Left ventricle myocardium superior (tissue), 1 donor: ENCODE measurements around the gene MAP3K13. TPM values are rescaled to one million over a fixed set of nuclear protein-coding genes. Genes with fewer than 3 reads are reported as not detected.

ENCODE experiments used
- ATAC-seq: fragments of 200-7000 bp; cut with Tn5 transposase; one replicate; pipeline ENCODE4 v1.9.1; 2020; ENCODE audit warnings: mild to moderate bottlenecking, moderate library complexity
- DNase-seq: peaks from one replicate; pipeline ENCODE4 v3.0.0-alpha.2; 2020
- intact Hi-C: fragments of 100-400 bp; cut with micrococcal nuclease; formaldehyde crosslinking; loops from one replicate; pipeline ENCODE4 v1.11.0; 2022
- total RNA-seq: library from RNA; stranded (reverse); fragmentation: NEBNext Ultra II Directional; extraction: Animal tissue kit (Norgen Biotek cat#: 25700); gene quantifications from one replicate; pipeline ENCODE4 v1.2.1, GENCODE V29; 2021
- donor health status: DM: no; HTN: yes; CAD: no; lungs with severe emphysema.

Gene MAP3K13
- total RNA-seq, 1 donor from 2014 or later: 8.0 TPM

DNA sequence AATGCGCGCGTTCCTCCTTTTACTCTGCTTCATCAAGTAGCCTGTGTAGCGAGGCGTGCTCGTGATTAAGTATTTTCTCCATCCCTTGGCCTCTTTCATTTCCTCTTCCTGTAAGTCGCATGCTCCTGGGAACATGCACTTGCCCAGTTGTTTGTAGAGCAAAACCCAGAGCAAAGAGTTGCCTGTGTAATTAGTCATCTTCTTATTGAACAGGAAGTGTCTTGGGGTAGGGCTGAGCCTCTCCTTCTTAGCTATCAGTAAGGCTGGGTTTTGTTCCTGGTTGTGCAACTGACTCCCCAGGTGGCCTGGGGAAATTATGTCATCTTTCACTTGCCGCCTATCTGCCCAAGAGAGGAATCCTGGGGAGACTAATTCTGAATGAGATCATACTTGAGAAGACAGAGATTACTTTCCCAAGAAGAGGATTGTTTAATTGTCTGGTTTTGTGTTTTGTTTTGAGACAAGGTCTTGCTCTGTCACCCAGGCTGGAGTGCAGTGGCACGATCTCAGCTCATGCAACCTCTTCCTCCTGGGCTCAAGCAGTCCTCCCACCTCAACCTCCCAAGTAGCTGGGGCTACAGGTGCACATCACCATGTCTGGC lies 174.5 kb downstream of the MAP3K13 start:
- intact Hi-C loops: no loop called here
- DNase-seq (no peak), ATAC-seq (peak; percentile 98)

Other genes with a start within 250 kb of the MAP3K13 start
- gene C3orf70, start 210.1 kb upstream of the MAP3K13 start, total RNA-seq: 1.4 TPM
- gene EHHADH, start 109.1 kb upstream of the MAP3K13 start, total RNA-seq: 19.2 TPM
- 9.2 TPM for gene TMEM41A, start 135.9 kb downstream of the MAP3K13 start, total RNA-seq
- gene LIPH, start 189.5 kb downstream of the MAP3K13 start, total RNA-seq: 0.10 TPM
- gene SENP2, start 223.2 kb downstream of the MAP3K13 start, total RNA-seq: 25.1 TPM